HG03108 (cell line): ENCODE measurements around the gene BANP.
"Not testable (repeated sequence)": the region's sequence is repeated elsewhere in the genome, so short reads cannot be mapped to it uniquely, and the experiment has no call there.

Experiments
- ATAC-seq: cut with Tn5 transposase; IDR thresholded peaks from one replicate; pipeline ENCODE4 v1.9.1; 2021; ENCODE audit warnings: moderate library complexity; ENCODE audit not compliant: unreplicated experiment

The BANP gene

DNA sequence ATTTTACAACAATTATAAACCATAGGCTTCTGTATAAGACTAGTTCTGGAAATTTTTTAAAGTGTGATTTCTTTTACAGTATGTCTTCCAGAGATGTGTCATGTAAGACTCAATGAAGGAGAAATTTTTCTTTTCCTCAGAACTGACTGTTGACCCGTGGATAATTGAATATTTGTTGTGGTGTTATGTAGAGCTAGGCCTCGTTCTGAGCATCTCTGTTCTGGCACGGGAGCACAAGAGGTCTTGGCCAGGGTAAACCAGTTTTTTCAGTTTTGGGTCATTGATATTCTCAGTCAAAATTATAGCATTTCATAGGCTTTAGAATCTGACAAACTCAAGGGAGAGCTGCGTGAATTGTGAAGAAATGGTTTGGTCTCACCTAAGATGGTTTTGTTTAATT is 39.0 kb downstream of the BANP start:
- ATAC-seq, result not testable (repeated sequence)

- ATAC-seq, result not testable (repeated sequence)
Measured at GRCh38 chr16:87992142-87992541, 40.9 kb downstream of the BANP start.

- ATAC-seq, result no peak
Measured at GRCh38 chr16:87993901-87994300, 42.7 kb downstream of the BANP start.

- no peak for ATAC-seq
Measured at GRCh38 chr16:87995644-87996043, 44.4 kb downstream of the BANP start.

DNA sequence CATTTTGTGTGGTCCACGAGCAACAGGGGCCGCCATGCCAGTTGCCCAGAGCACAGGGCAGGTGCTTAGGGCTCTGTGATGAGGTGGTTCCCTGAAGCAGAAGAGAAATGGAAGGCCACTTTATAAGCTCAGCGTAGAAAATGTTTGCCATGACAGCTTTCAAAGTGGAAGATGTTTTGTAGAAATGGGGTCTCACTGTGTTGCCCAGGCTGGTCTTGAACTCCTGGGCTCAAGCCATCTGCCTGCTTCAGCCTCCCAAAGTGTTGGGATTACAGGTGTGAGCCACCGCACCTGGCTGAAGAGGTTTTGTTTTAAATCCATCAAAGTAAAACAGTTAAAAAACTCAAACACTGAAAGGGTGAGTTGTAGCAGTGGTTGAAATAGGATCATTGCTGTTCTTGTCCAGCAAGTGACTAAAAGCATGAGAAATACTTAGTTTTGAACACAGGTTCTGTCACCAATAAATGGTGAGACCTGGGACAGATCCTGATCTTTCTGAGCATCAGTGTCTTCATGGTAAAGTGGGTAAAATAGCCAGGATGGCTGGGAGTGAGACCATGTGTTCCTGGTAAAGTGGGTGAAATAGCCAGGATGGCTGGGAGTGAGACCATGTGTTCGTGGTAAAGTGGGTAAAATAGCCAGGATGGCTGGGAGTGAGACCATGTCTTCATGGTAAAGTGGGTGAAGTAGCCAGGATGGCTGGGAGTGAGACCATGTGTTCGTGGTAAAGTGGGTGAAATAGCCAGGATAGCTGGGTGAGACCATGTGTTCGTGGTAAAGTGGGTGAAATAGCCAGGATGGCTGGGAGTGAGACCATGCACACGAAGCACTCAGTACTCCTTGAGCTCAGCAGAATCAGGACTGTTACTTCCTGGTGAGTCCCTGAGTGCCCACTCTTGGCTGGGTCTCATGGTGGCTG is 46.0 kb downstream of the BANP start:
- no peak for ATAC-seq

DNA sequence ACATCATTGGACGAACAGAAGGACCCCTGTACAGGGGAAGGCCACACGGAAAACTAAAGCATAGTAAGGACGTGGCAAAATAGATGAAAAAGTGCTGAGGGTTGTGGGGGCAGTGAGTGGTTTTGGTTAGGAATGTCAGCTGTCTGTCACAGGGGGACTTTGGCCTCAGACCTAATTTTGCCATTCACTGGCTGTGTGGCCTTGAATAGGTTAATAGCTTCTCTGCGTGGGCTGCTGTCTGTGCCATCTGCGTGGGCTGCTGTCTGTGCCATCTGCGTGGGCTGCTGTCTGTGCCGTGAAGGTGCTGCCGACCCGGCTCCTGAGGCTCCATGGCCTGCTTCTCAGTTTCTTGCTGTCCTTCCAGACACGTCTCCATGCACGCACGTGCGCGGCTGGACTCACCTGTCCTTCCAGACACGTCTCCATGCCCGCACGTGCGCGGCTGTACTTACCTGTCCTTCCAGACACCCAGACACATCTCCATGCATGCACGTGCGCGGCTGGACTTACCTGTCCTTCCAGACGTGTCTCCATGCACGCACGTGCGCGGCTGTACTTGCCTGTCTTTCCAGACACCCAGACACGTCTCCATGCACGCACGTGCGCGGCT is 47.1 kb downstream of the BANP start:
- ATAC-seq, result not testable (repeated sequence)

- not testable (repeated sequence) for ATAC-seq
Measured at GRCh38 chr16:87998992-87999391, 47.8 kb downstream of the BANP start.

- ATAC-seq, result no peak
Measured at GRCh38 chr16:88002211-88002610, 51.0 kb downstream of the BANP start.

GRCh38 chr16:88002749-88003148 is 51.5 kb downstream of the BANP start:
- no peak for ATAC-seq

DNA sequence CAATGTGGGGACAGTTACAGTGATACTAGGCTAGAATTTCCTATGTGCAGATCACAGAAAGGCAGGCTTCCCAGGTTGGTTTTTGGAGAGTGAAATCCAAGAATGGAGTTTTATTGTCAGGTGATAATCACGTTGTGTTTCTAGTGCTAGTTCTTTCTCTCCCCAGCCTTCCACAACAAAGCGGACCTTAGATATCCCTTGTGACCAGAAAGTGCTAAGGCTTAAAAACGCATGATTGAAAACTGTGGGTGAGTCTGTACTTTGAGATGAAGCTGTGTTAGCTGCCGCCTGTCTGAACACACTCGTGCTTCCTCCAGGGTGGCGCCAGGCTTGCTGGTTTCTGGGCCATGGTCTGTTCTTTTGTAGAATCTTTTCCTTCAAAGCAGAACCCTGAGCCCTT is 52.1 kb downstream of the BANP start:
- ATAC-seq, result no peak

GRCh38 chr16:88003736-88004135 is 52.5 kb downstream of the BANP start:
- no peak for ATAC-seq

GRCh38 chr16:88004391-88004790 is 53.2 kb downstream of the BANP start:
- ATAC-seq, result no peak

GRCh38 chr16:88005181-88005581 is 53.9 kb downstream of the BANP start:
- ATAC-seq, result no peak

- ATAC-seq, result no peak
Measured at GRCh38 chr16:88005968-88006367, 54.7 kb downstream of the BANP start.

- ATAC-seq, result no peak
Measured at GRCh38 chr16:88007321-88007731, 56.1 kb downstream of the BANP start.

DNA sequence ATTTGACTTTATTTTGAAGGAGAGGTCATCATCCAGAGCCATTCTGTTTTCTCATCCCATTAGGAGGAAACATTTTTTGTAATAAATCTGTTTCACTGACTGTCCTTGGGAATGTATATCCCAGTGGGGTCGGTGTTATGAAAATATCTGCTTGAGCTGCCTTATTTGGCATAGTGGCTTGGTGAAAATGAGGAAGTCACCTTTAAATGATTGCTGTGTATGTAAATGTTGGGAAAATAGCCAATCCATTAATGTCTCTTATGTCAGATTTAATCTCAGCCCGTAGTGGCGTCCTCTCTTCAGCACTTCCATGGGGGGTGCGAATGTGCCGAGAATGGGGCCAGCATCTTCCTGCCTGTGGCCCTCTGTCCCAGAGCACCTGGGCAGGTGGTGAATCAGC is 57.6 kb downstream of the BANP start:
- ATAC-seq, result no peak

- no peak for ATAC-seq
Measured at GRCh38 chr16:88009563-88010342, 58.5 kb downstream of the BANP start.

GRCh38 chr16:88010343-88010967 is 59.2 kb downstream of the BANP start:
- ATAC-seq, result no peak

DNA sequence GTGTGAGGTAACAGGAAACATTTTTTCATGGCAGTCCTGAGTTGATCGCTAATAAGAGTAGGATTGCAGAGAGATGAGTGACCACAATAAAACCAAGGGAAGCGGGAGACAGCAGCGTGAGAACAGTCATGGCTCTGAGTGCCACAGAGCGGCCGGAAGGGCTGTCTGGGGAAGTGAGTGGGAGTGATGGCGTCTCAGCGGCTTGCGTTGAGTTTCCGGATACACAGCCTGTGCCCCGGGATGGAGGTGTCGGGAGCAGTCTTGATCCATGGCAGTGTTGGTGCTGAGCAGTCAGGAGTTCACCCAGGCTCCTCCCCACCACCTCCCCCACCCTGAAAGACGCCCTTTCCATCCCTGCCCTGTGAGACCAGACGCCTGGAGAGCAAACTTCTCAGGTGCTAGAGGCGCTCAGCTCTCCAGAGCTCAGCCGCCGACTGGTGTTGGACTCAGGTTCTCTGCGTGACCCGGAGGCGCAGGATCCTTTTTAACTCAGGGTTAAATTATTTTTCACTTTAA is 59.8 kb downstream of the BANP start:
- ATAC-seq, result no peak

GRCh38 chr16:88012360-88012759 is 61.1 kb downstream of the BANP start:
- ATAC-seq, result no peak

DNA sequence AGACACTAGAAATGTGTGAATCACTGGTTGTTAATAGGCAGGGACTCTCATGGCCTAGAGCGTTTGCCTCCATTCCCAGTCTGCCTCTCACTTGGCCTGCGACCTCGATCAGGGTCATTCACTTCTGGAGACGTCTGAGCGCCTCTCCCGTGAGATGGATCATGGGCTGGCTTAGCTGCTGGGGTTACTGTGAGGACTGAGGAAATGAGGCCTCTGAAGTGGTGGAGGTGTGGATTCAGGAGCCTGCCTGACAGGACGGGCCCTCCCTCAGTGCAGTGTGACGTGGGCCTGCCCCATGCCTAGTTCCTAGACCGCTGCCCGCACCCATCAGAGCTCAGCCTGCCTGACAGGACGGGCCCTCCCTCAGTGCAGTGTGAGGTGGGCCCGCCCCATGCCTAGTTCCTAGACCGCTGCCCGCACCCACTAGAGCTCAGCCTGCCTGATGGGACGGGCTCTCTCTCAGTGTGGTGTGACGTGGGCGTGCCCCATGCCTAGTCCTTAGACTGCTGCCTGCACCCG is 61.9 kb downstream of the BANP start:
- ATAC-seq, result no peak
